HL-60 (cell line): ENCODE data around the gene CACNG4.

Experiments used
- DNase-seq, 2 experiments: peaks; one replicate each; pipeline ENCODE4 v3.0.0-alpha.2; 2010 to 2020; ENCODE audit warnings: low read depth in 1 of 2, low spot score in 1 of 2
- H3K27ac ChIP-seq: fragments of 250-450 bp; sonication (Bioruptor Pico); replicated peaks from 2 replicates; pipeline ENCODE4 v1.5.1; 2020; ENCODE audit warnings: mild to moderate bottlenecking, moderate library complexity
- H3K27me3 ChIP-seq: fragments of 250-450 bp; sonication (Bioruptor Pico); 2 replicates; pipeline ENCODE4 v1.5.1; 2021; ENCODE audit warnings: mild to moderate bottlenecking, moderate library complexity; ENCODE audit not compliant: insufficient read depth, poor library complexity, severe bottlenecking
- H3K4me3 ChIP-seq: replicated peaks from 2 replicates; pipeline ENCODE4 v1.5.1; 2011; ENCODE audit warnings: mild to moderate bottlenecking, control low read depth, low read length; ENCODE audit not compliant: insufficient read depth
- CTCF ChIP-seq: IDR thresholded peaks from one replicate; pipeline ENCODE4 v1.5.1; 2011; ENCODE audit warnings: low read length, control low read depth, inconsistent platforms; ENCODE audit not compliant: insufficient read depth
- GABPA ChIP-seq: IDR thresholded peaks from 2 replicates; pipeline ENCODE4 v1.6.1; 2012; ENCODE audit warnings: low read depth
- POLR2AphosphoS5 ChIP-seq: IDR thresholded peaks from 2 replicates; pipeline ENCODE4 v1.6.1; 2012; ENCODE audit warnings: low read depth
- SPI1 ChIP-seq: IDR thresholded peaks from 2 replicates; pipeline ENCODE4 v1.6.1; 2012; ENCODE audit warnings: low read depth, mild to moderate bottlenecking, borderline replicate concordance
- TF ChIP-seq, protein P1 (sequence below): IDR thresholded peaks from 2 replicates; pipeline ENCODE4 v1.6.1; 2012; ENCODE audit warnings: low read depth; ENCODE audit not compliant: insufficient replicate concordance

The CACNG4 gene

GRCh38 chr17:66923886-66924285 is 40.6 kb upstream of the CACNG4 start:
- no peaks in the 10 kb centered on the region for H3K27me3 ChIP-seq
- H3K4me3 ChIP-seq = no peak overlapping the region
- H3K27ac ChIP-seq = no peak overlapping the region
- DNase-seq = no peak
- no peak for TF ChIP-seq CTCF

DNA sequence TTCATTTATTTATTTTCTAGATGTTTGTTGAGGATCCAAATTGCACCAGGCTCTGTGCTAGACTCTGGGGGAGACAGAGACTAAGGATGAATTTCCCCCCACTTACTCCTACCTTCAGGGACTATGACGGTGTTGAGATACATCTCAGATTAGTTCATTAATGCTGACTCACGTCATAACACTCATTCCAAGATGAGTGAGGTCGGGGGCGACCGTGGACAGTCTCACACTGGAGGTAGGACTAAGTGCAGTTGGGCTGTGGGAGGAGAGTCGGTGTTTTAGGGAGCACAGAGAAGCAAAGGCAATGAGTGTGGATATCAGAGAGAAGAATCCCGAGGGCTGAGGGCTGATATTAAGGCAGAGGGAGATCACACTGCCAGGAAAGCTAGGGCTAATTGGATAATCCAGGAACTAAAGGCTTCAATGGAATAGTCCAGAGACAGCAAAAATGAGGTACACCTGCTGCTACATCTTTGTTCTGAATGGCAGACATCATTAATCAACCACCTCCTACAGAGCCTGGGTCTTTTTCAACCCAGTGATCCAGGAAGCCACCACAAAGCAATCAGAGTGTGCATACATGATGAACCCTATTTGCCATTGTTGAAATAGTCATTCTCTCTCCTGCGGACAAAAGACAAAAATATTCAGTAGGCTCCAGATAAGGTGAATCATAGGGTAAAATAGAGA is 38.6 kb upstream of the CACNG4 start:
- no peak for TF ChIP-seq SPI1
- TF ChIP-seq POLR2AphosphoS5 = no peak
- no peak for TF ChIP-seq GABPA
- TF ChIP-seq CTCF = no peak
- TF ChIP-seq, protein P1, sequence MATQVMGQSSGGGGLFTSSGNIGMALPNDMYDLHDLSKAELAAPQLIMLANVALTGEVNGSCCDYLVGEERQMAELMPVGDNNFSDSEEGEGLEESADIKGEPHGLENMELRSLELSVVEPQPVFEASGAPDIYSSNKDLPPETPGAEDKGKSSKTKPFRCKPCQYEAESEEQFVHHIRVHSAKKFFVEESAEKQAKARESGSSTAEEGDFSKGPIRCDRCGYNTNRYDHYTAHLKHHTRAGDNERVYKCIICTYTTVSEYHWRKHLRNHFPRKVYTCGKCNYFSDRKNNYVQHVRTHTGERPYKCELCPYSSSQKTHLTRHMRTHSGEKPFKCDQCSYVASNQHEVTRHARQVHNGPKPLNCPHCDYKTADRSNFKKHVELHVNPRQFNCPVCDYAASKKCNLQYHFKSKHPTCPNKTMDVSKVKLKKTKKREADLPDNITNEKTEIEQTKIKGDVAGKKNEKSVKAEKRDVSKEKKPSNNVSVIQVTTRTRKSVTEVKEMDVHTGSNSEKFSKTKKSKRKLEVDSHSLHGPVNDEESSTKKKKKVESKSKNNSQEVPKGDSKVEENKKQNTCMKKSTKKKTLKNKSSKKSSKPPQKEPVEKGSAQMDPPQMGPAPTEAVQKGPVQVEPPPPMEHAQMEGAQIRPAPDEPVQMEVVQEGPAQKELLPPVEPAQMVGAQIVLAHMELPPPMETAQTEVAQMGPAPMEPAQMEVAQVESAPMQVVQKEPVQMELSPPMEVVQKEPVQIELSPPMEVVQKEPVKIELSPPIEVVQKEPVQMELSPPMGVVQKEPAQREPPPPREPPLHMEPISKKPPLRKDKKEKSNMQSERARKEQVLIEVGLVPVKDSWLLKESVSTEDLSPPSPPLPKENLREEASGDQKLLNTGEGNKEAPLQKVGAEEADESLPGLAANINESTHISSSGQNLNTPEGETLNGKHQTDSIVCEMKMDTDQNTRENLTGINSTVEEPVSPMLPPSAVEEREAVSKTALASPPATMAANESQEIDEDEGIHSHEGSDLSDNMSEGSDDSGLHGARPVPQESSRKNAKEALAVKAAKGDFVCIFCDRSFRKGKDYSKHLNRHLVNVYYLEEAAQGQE = no peak
- DNase-seq = no peak
- Histone ChIP-seq H3K4me3 (no peak overlapping the region), H3K27ac (no peak overlapping the region), H3K27me3 (no peaks in the 10 kb centered on the region)

- Histone ChIP-seq H3K27ac (no peak overlapping the region), H3K4me3 (no peak overlapping the region), H3K27me3 (peaks cover 3% of the 10 kb centered on the region)
- no peak for DNase-seq
- TF ChIP-seq SPI1 = no peak
- no peak for TF ChIP-seq GABPA
- TF ChIP-seq CTCF = no peak
- no peak for TF ChIP-seq POLR2AphosphoS5
- TF ChIP-seq, protein P1 = no peak
These were observed 35.6 kb upstream of the CACNG4 start for GRCh38 chr17:66928949-66929348.

- H3K27ac ChIP-seq = no peak overlapping the region
- TF ChIP-seq GABPA (no peak), POLR2AphosphoS5 (no peak), SPI1 (no peak), CTCF (no peak)
- TF ChIP-seq, protein P1 = no peak
- DNase-seq = no peak
- no peak overlapping the region for H3K4me3 ChIP-seq
- peaks cover 3% of the 10 kb centered on the region for H3K27me3 ChIP-seq
These were observed 34.9 kb upstream of the CACNG4 start for GRCh38 chr17:66929591-66929990.
